HL-60 (cell line): ENCODE data around the gene SHANK2.

Experiments used
- DNase-seq, 2 experiments: peaks; one replicate each; pipeline ENCODE4 v3.0.0-alpha.2; 2010 to 2020; ENCODE audit warnings: low read depth in 1 of 2, low spot score in 1 of 2
- H3K27ac ChIP-seq: fragments of 250-450 bp; sonication (Bioruptor Pico); replicated peaks from 2 replicates; pipeline ENCODE4 v1.5.1; 2020; ENCODE audit warnings: mild to moderate bottlenecking, moderate library complexity
- H3K27me3 ChIP-seq: fragments of 250-450 bp; sonication (Bioruptor Pico); 2 replicates; pipeline ENCODE4 v1.5.1; 2021; ENCODE audit warnings: mild to moderate bottlenecking, moderate library complexity; ENCODE audit not compliant: insufficient read depth, poor library complexity, severe bottlenecking
- H3K4me3 ChIP-seq: replicated peaks from 2 replicates; pipeline ENCODE4 v1.5.1; 2011; ENCODE audit warnings: mild to moderate bottlenecking, control low read depth, low read length; ENCODE audit not compliant: insufficient read depth
- CTCF ChIP-seq: IDR thresholded peaks from one replicate; pipeline ENCODE4 v1.5.1; 2011; ENCODE audit warnings: low read length, control low read depth, inconsistent platforms; ENCODE audit not compliant: insufficient read depth
- GABPA ChIP-seq: IDR thresholded peaks from 2 replicates; pipeline ENCODE4 v1.6.1; 2012; ENCODE audit warnings: low read depth
- POLR2AphosphoS5 ChIP-seq: IDR thresholded peaks from 2 replicates; pipeline ENCODE4 v1.6.1; 2012; ENCODE audit warnings: low read depth
- REST ChIP-seq: IDR thresholded peaks from 2 replicates; pipeline ENCODE4 v1.6.1; 2012; ENCODE audit warnings: low read depth; ENCODE audit not compliant: insufficient replicate concordance
- SPI1 ChIP-seq: IDR thresholded peaks from 2 replicates; pipeline ENCODE4 v1.6.1; 2012; ENCODE audit warnings: low read depth, mild to moderate bottlenecking, borderline replicate concordance

The SHANK2 gene

GRCh38 chr11:71248251-71248570 is 4.2 kb downstream of the SHANK2 start:
- no peak overlapping the region for H3K27ac ChIP-seq
- TF ChIP-seq POLR2AphosphoS5 (no peak), GABPA (no peak), SPI1 (no peak), CTCF (no peak), REST (no peak)

GRCh38 chr11:71247551-71248250 is 4.7 kb downstream of the SHANK2 start:
- DNase-seq: no peak
- no peak for TF ChIP-seq SPI1
- TF ChIP-seq POLR2AphosphoS5: no peak
- no peak for TF ChIP-seq REST
- TF ChIP-seq CTCF: no peak
- TF ChIP-seq GABPA: no peak
- Histone ChIP-seq H3K4me3 (no peak overlapping the region), H3K27ac (no peak overlapping the region), H3K27me3 (peaks cover 26% of the 10 kb centered on the region)

More at GRCh38 chr11:71248251-71248570, 4.2 kb downstream of the SHANK2 start:
- peaks cover 26% of the 10 kb centered on the region for H3K27me3 ChIP-seq
- DNase-seq: no peak
- H3K4me3 ChIP-seq: no peak overlapping the region

- Histone ChIP-seq H3K27ac (no peak overlapping the region), H3K27me3 (peaks cover 26% of the 10 kb centered on the region), H3K4me3 (no peak overlapping the region)
- DNase-seq: no peak
- TF ChIP-seq SPI1: no peak
- no peak for TF ChIP-seq REST
- TF ChIP-seq GABPA: no peak
- no peak for TF ChIP-seq POLR2AphosphoS5
- TF ChIP-seq CTCF: no peak
These were observed 5.8 kb downstream of the SHANK2 start for GRCh38 chr11:71246559-71246958.
